ENCODE measurements around the gene TPPP2. TPM values are rescaled to one million over a fixed set of nuclear protein-coding genes. Genes with fewer than 3 reads are reported as not detected.

The TPPP2 gene
- total and polyA plus RNA-seq, 2 experiments from 2014 or later: not detected

- Mint-ChIP-seq H3K4me3 (peak overlapping the region; percentile 80), H3K27me3 (ENCODE audit: insufficient read depth, low read depth, poor library complexity) (peaks cover 23% of the 10 kb centered on the region), H3K9me3 (no peaks in the 10 kb centered on the region; the same call in 2 of the 3 replicates), H3K36me3 (ENCODE audit: low read depth) (peaks cover 19% of the 10 kb centered on the region), H3K27ac (no peak overlapping the region), H3K4me1 (peaks cover 34% of the 10 kb centered on the region)
- H2AFZ ChIP-seq: peak overlapping the region; percentile 96
- H3F3A ChIP-seq (replicated peaks; ENCODE audit: low read depth): peaks cover 17% of the 10 kb centered on the region
- H3K4me3 ChIP-seq: peak overlapping the region; percentile 95
- TF ChIP-seq POLR2AphosphoS5 (IDR thresholded peaks at IDR 0.05; ENCODE audit: low read depth) (no peak), EZH2 (IDR thresholded peaks at IDR 0.05; ENCODE audit: low read depth, unreplicated experiment) (peak; percentile 9), CTCF (conservative IDR thresholded peaks at IDR 0.05; ENCODE audit: low read depth in 2 of 2) (peak; percentile 66 to 77)
- peaks cover 4% of the 10 kb centered on the region; the same call in 1 of the 2 replicates for H3K36me3 ChIP-seq (ENCODE audit: insufficient read depth)
- ATAC-seq (peak; percentile 9), DNase-seq (ENCODE audit: low spot score) (peak; percentile 88)
- peaks cover 13% of the 10 kb centered on the region for H3K4me1 ChIP-seq (ENCODE audit: insufficient read depth)
- peak overlapping the region; percentile 98 for H3K4me2 ChIP-seq
- H3K9me2 ChIP-seq (ENCODE audit: insufficient read depth): no peaks in the 10 kb centered on the region
- no peak overlapping the region for H3K27ac ChIP-seq (ENCODE audit: low read depth)
- peaks cover 27% of the 10 kb centered on the region for H3K27me3 ChIP-seq (ENCODE audit: insufficient read depth)
- H3K79me2 ChIP-seq (replicated peaks; ENCODE audit: insufficient read depth): peaks cover 6% of the 10 kb centered on the region
- H4K20me1 ChIP-seq (replicated peaks; ENCODE audit: insufficient read depth): no peaks in the 10 kb centered on the region; the same call in 1 of the 2 replicates
Observed at GRCh38 chr14:21068521-21069387, 38.7 kb downstream of the TPPP2 start.

- peak; percentile 57 for ATAC-seq
- Histone ChIP-seq H3K27me3 (ENCODE audit: insufficient read depth) (peaks cover 27% of the 10 kb centered on the region), H3F3A (replicated peaks; ENCODE audit: low read depth) (peaks cover 17% of the 10 kb centered on the region), H3K27ac (ENCODE audit: low read depth) (no peak overlapping the region), H3K4me3 (peak overlapping the region; percentile 95), H4K20me1 (replicated peaks; ENCODE audit: insufficient read depth) (no peaks in the 10 kb centered on the region; the same call in 1 of the 2 replicates), H3K79me2 (replicated peaks; ENCODE audit: insufficient read depth) (peaks cover 6% of the 10 kb centered on the region), H3K4me1 (ENCODE audit: insufficient read depth) (peaks cover 13% of the 10 kb centered on the region), H3K36me3 (ENCODE audit: insufficient read depth) (peaks cover 4% of the 10 kb centered on the region; the same call in 1 of the 2 replicates), H3K4me2 (peak overlapping the region; percentile 98), H3K9me2 (ENCODE audit: insufficient read depth) (no peaks in the 10 kb centered on the region), H2AFZ (peak overlapping the region; percentile 96)
- H3K9me3 Mint-ChIP-seq: no peaks in the 10 kb centered on the region; the same call in 2 of the 3 replicates
- peak; percentile 91 for DNase-seq (ENCODE audit: low spot score)
- TF ChIP-seq ZNF462 (CRISPR knock-in tag; IDR thresholded peaks at IDR 0.05) (no peak), POLR2AphosphoS5 (IDR thresholded peaks at IDR 0.05; ENCODE audit: low read depth) (peak; percentile 36; the same call in 1 of the 2 replicates), REST (IDR thresholded peaks at IDR 0.05; ENCODE audit: unreplicated experiment) (no peak)
- peaks cover 23% of the 10 kb centered on the region for H3K27me3 Mint-ChIP-seq (ENCODE audit: insufficient read depth, low read depth, poor library complexity)
- peak overlapping the region; percentile 80 for H3K4me3 Mint-ChIP-seq
- peaks cover 21% of the 10 kb centered on the region for H3K36me3 Mint-ChIP-seq (ENCODE audit: low read depth)
- H3K4me1 Mint-ChIP-seq: peaks cover 35% of the 10 kb centered on the region
- H3K27ac Mint-ChIP-seq: peak overlapping the region; percentile 75
Observed at GRCh38 chr14:21069388-21070082, 39.5 kb downstream of the TPPP2 start.
